NCI-H2196 (cell line): ENCODE data around the gene TRIAP1.
A peak's percentile ranks its signal among the peaks of the same experiment; 100 is the strongest.

ENCODE experiments used
- DNase-seq: peaks from one replicate; lab custom pipeline; 2025; ENCODE audit not compliant: unreplicated experiment; lab: John Stamatoyannopoulos, UW

Gene TRIAP1

GRCh38 chr12:120432772-120433525, 13.2 kb downstream of the TRIAP1 start:
- no peak for DNase-seq

GRCh38 chr12:120429368-120429767, 16.8 kb downstream of the TRIAP1 start:
- DNase-seq = no peak

- DNase-seq = no peak
Observed at GRCh38 chr12:120428597-120429229, 17.5 kb downstream of the TRIAP1 start.

- no peak for DNase-seq
Observed at GRCh38 chr12:120425797-120426196, 20.4 kb downstream of the TRIAP1 start.

GRCh38 chr12:120422892-120423456, 23.2 kb downstream of the TRIAP1 start:
- DNase-seq = no peak

- no peak for DNase-seq
Observed at GRCh38 chr12:120421701-120422100, 24.5 kb downstream of the TRIAP1 start.

GRCh38 chr12:120417917-120418580, 28.1 kb downstream of the TRIAP1 start:
- no peak for DNase-seq

- no peak for DNase-seq
Observed at GRCh38 chr12:120416490-120417216, 29.5 kb downstream of the TRIAP1 start.

- peak; percentile 29 for DNase-seq
Observed at GRCh38 chr12:120413901-120414695, 32.1 kb downstream of the TRIAP1 start.

GRCh38 chr12:120412421-120412820, 33.8 kb downstream of the TRIAP1 start:
- no peak for DNase-seq

- no peak for DNase-seq
Observed at GRCh38 chr12:120408771-120409170, 37.4 kb downstream of the TRIAP1 start.

- no peak for DNase-seq
Observed at GRCh38 chr12:120406553-120406952, 39.6 kb downstream of the TRIAP1 start.

- DNase-seq = no peak
Observed at GRCh38 chr12:120406069-120406468, 40.1 kb downstream of the TRIAP1 start.

- no peak for DNase-seq
Observed at GRCh38 chr12:120404271-120404670, 41.9 kb downstream of the TRIAP1 start.

- DNase-seq = no peak
Observed at GRCh38 chr12:120403869-120404268, 42.3 kb downstream of the TRIAP1 start.

- DNase-seq = no peak
Observed at GRCh38 chr12:120402217-120402616, 44.0 kb downstream of the TRIAP1 start.

- no peak for DNase-seq
Observed at GRCh38 chr12:120399531-120399930, 46.7 kb downstream of the TRIAP1 start.

GRCh38 chr12:120397824-120398540, 48.2 kb downstream of the TRIAP1 start:
- DNase-seq = no peak

GRCh38 chr12:120394483-120395367, 51.5 kb downstream of the TRIAP1 start:
- peak; percentile 47 for DNase-seq
